ENCODE results near the gene CNGA3.
"Not testable (repeated sequence)": the region's sequence is repeated elsewhere in the genome, so short reads cannot be mapped to it uniquely, and the experiment has no call there.

CNGA3 gene

DNA sequence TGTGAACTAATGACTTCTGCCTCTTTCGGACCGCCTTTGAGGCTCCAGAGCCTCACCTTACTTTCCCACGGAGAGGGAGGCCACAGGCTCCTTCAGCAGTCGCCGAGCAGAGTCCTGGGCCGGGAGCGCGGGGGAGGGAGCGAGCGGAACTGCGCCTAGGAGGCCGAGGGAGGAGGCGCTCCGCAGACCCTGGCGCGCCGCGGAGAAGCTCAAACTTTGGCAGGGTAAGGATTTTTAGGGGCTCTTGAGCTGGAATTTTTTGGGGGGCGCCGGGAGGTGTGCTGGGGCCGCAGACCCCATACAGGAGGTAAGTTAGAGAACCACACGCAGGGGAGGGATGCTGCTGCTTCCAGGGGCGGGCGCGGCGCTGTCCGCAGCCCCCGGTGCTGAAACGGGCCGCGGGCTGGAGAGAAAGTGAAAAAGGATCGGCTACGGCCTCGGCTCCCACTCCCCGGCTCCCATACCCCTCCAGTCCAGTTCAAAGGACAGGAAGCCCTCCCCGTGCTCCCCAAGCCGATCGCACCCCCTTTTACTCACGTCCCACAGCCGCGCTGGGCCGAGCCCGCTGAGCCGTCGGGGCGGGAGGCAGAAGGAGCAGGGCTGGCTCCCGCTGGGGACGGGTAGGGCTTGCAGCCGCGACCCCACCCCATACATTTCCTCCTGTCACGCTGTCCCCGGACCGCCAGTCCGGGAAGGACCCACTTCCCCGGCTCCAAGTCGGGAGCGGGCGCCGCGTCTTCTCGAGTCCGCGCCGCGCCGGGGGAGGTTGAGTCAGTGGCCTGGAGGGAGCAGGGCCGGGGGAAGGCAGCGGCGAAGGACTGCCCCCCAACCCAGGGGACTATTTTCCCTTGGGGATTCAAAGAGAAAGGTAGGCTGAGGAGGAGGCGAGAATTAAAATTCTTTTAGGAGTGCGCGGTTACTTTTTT is at the start of gene CNGA3:
Gene CNGA3, plus strand, starts transcription at position 146 of the 926 bp plus-strand sequence. CDS start 23,520 bp downstream, outside the sequence.
- no peak for DNase-seq (ENCODE audit: low read depth)

DNA sequence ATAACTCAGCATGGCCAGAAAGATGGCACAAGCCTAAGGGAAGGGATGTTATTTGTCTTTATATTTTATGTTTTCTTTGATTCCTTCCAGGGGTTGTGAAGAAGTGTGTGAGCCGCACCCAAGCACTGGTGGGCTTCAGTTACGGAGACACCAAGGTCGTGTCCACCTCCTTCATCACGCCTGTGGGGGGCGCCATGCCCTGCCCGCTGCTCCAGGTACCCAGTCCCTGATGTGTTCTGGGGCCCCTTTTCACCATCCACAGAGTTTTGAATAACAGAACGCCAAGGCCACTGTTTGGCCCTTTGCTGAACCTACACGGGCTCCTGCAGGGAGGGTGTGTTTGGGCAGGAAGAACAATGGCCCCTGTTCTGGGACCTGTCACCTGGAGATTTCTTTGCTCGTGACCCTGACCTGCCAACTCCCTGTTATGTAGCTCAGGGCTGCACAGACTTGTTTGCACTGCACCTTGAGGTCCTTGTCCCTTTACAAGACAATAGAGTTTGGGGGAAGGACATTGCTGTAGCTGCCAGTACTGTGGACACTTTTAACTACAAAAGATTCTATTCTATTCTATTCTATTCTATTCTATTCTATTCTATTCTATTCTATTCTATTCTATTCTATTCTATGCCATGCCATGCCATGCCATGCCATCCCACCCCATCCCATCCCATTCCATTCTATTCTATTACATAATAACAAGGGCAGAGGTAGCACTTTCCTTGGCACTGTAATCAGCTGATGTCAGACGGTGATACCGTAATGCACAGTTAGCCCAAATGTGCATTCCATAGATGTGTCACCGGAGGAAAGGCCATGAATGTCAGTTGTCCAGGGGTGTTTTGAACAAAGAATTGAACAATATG is 48.2 kb upstream of the CNGA3 start:
- DNase-seq (ENCODE audit: low read depth), result no peak

- DNase-seq (ENCODE audit: low read depth), result no peak
These were observed 47.5 kb upstream of the CNGA3 start for GRCh38 chr2:98298683-98299164.

GRCh38 chr2:98299211-98299905 is 46.9 kb upstream of the CNGA3 start:
- no peak for DNase-seq (ENCODE audit: low read depth)

- no peak for DNase-seq (ENCODE audit: low read depth)
These were observed 45.9 kb upstream of the CNGA3 start for GRCh38 chr2:98300141-98300874.

DNA sequence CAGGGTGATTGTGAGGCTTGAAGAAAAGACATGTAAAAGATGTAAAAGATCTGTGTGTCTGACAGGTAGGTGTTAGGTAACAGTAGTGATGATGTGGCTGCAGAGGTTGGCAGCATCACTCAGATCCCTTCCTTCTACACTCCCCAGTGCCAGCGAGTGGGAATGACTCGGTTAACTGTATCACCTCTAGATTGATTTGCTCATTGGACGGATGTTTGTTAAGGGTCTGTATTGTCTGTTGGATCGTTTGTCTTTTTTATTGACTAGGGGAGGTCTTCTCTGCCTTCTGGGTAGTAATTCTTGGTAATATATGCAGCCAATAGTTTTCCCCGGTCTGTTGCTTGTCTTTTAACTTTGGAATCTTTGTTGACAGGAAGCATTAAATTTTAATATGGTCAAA is 44.8 kb upstream of the CNGA3 start:
- DNase-seq (ENCODE audit: low read depth), result no peak

DNA sequence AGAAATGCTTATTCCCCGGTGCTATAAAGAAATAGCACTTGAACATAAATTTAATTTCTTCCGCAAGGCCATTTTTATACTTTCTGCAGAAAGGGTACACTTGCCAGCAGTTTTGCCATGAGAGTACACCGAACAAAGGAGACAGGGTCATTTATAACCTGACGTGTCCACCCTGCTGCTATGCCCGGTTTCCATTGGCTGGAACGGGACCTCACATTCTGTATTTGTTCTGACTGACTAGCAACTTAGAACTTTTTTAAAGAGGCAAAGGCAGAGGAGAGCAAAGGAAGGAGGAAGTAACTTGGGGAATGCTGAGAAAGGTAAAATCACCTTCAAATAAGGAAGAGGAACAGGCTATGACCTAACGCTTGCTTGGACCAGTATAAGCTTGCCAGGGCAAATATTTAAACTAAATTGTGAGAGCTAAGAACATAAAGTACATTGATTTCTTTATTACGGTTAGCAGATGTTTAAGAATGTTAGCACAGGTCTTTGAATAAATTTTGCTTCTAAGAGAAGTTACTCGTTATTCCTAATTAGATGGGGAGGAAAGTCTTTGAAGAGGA is 39.0 kb upstream of the CNGA3 start:
- DNase-seq (ENCODE audit: low read depth), result not testable (repeated sequence)

- no peak for DNase-seq (ENCODE audit: low read depth)
These were observed 38.2 kb upstream of the CNGA3 start for GRCh38 chr2:98308068-98308467.

- DNase-seq (ENCODE audit: low read depth), result no peak
These were observed 37.7 kb upstream of the CNGA3 start for GRCh38 chr2:98308532-98308931.

- no peak for DNase-seq (ENCODE audit: low read depth)
These were observed 36.7 kb upstream of the CNGA3 start for GRCh38 chr2:98309580-98309979.

DNA sequence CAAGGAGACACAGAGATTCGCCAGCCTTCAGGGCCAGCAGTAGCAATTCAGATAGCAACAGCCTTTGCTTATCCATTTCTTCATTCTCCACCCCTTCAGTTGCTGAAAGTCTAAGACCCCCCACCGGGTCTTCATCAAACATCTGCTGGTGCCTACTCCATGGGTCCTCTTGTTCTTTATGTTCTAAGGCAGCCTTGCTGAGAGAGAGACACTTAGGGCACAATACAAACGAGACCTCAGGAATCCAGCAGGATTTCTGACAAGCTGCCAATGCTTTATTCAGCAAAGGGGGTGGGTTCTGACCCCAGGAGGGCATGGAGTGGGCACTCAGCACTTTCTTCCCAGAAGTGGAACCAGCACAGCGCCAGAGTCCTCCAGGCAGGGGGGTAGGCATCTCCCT is 36.2 kb upstream of the CNGA3 start:
- no peak for DNase-seq (ENCODE audit: low read depth)

- no peak for DNase-seq (ENCODE audit: low read depth)
These were observed 35.2 kb upstream of the CNGA3 start for GRCh38 chr2:98311090-98311489.

GRCh38 chr2:98311771-98312545 is 34.3 kb upstream of the CNGA3 start:
- no peak for DNase-seq (ENCODE audit: low read depth)

- no peak for DNase-seq (ENCODE audit: low read depth)
These were observed 32.6 kb upstream of the CNGA3 start for GRCh38 chr2:98313492-98314250.

DNA sequence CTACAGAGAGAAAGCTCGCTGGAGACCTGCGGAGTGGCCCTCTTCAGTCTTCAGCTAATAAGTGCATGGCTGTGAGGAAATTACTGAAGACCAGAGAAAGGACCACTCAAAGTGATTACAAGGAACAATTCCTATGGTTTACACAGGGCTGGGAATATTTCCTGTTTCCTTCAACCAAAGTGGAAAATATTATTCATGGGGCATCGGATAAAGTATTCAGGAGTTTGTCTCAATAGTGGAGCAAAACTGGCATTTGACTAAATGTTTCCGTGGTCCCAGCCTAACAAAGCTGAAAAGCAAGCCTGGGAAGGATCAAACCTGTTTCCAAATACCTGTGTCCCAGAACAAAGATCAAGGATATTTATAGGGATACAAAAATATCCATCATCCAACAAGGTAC is 32.0 kb upstream of the CNGA3 start:
- no peak for DNase-seq (ENCODE audit: low read depth)

DNA sequence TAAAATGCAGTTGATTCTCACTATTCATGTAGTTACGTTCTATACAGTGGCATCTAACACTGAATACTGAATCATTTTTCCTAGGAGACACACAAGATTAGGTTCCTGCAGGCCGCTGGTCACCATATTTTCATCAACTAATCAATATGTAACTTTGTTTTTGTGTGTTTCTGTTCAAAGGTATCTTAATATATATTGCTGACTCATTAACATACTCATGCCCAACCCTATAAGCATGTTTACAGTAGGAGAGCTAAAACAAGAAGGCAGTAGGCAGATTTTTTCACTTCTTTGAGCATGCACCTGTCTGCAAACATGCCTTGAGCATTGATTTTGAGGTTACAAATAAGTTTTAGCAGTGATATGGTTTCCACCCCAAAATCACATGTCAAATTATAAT is 30.3 kb upstream of the CNGA3 start:
- DNase-seq (ENCODE audit: low read depth), result no peak

DNA sequence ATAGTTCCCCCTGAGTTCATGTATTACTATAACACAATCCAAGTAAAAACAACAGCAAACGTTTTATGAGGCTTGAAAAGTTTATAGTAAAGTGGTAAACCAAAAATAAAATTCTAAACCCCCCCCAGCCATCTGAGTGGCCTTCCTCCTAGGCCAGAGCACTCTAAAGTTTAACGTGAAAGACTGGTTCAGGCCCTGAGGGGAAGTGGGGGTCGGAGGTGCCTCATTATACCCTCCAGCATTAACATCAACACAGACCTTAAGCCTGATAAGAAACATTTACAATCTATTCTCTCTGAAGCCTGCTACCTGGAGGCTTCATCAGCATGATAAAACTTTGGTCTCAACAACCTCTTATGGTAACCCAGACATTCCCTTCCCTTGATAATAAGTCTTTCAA is 29.0 kb upstream of the CNGA3 start:
- DNase-seq (ENCODE audit: low read depth), result no peak

GRCh38 chr2:98320171-98320570 is 26.1 kb upstream of the CNGA3 start:
- DNase-seq (ENCODE audit: low read depth), result not testable (repeated sequence)

GRCh38 chr2:98324181-98324580 is 22.1 kb upstream of the CNGA3 start:
- no peak for DNase-seq (ENCODE audit: low read depth)

DNA sequence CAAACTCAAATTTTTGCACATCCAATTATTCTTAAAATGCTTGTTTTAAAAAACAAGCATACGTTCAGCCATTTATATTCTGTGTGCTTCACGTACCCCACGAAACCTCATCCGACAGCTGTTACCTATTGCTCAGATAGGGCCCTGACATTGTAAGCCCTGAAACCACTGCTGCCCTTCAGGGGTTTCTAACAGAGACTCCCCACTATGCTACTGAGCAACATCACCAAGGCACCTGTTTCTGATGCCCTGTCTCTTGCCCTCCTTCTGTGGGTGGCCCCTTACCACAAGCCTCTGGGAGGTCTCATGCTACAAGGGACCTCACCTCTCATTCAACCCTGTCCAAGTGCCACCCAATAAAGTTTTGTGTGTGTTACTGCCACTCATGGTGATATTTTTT is 18.5 kb upstream of the CNGA3 start:
- no peak for DNase-seq (ENCODE audit: low read depth)

Measured in fibroblast of gingiva (primary cell).